Lower leg skin (tissue), 4 donors: ENCODE measurements around the gene SAMHD1. TPM values are rescaled to one million over a fixed set of nuclear protein-coding genes. Genes with fewer than 3 reads are reported as not detected.

Source experiments
- DNase-seq, 2 donors: peaks; one replicate each; pipeline ENCODE4 v3.0.0-alpha.2; 2019; ENCODE audit warnings: low spot score in 2 of 2
- H3K4me3 ChIP-seq: fragments of 200-600 bp; sonication (generic); 2 replicates; pipeline ENCODE4 v1.5.1; 2017; ENCODE audit warnings: mild to moderate bottlenecking, low read depth; ENCODE audit not compliant: poor library complexity, severe bottlenecking
- CTCF ChIP-seq, 3 donors: fragments of 450-650 bp; IDR thresholded peaks; one replicate each; pipeline ENCODE4 v1.5.1; 2016; ENCODE audit warnings: antibody characterized with exemption in 3 of 3, mild to moderate bottlenecking in 3 of 3, moderate library complexity in 2 of 3
- POLR2A ChIP-seq, 2 donors: fragments of 450-650 bp; IDR thresholded peaks; one replicate each; pipeline ENCODE4 v1.6.1; 2016 to 2017; ENCODE audit warnings: antibody characterized with exemption in 2 of 2, mild to moderate bottlenecking in 1 of 2, moderate library complexity in 1 of 2
- WGBS, 2 donors: methylation state at CpG; one replicate each; pipeline ENCODE4 v1.1.5; 2018; 5-methylcytosine and 5-hydroxymethylcytosine counted together
- intact Hi-C: fragments of 100-400 bp; cut with DNase I; formaldehyde crosslinking; loops from one replicate; pipeline ENCODE4 v1.15.0; 2023; ENCODE audit warnings: low total_unique reads
- total RNA-seq, 4 donors: library from RNA; depleted of rRNA; stranded (reverse); fragments of >200 nt; gene quantifications; one replicate each; pipeline ENCODE4 v1.1.0, GENCODE V29; 2016

The SAMHD1 gene
- total RNA-seq, 4 donors from 2014 or later: 29.4 to 109 (median 38.3) TPM

GRCh38 chr20:36904690-36905089 is 46.8 kb downstream of the SAMHD1 start:
- DNase-seq: no peak
- TF ChIP-seq CTCF (IDR thresholded peaks at IDR 0.05): no peak
- intact Hi-C loops: no loop called here
- 93 to 100% methylated on average over 2 of the region's 2 CpGs for WGBS, 2 donors
- H3K4me3 ChIP-seq: no peak overlapping the region

GRCh38 chr20:36895036-36895435 is 56.5 kb downstream of the SAMHD1 start:
- no peak for DNase-seq
- WGBS, 2 donors: 82 to 87% methylated on average over 2 of the region's 2 CpGs
- intact Hi-C loops: no loop called here
- TF ChIP-seq CTCF (IDR thresholded peaks at IDR 0.05) (no peak), POLR2A (IDR thresholded peaks at IDR 0.05) (no peak)
- H3K4me3 ChIP-seq: no peak overlapping the region

GRCh38 chr20:36893801-36894200 is 57.7 kb downstream of the SAMHD1 start:
- DNase-seq: no peak
- WGBS, 2 donors: 90 to 94% methylated on average over 3 of the region's 3 CpGs
- intact Hi-C loops: no loop called here
- TF ChIP-seq CTCF (IDR thresholded peaks at IDR 0.05): no peak
- no peak for TF ChIP-seq POLR2A (IDR thresholded peaks at IDR 0.05)
- no peak overlapping the region for H3K4me3 ChIP-seq

GRCh38 chr20:36891211-36891610 is 60.3 kb downstream of the SAMHD1 start:
- intact Hi-C loops: no loop called here
- TF ChIP-seq POLR2A (IDR thresholded peaks at IDR 0.05): no peak
- TF ChIP-seq CTCF (IDR thresholded peaks at IDR 0.05): no peak
- 81 to 93% methylated on average over 4 of the region's 4 CpGs for WGBS, 2 donors
- no peak for DNase-seq
- H3K4me3 ChIP-seq: no peak overlapping the region

- TF ChIP-seq CTCF (IDR thresholded peaks at IDR 0.05): no peak
- no peak for TF ChIP-seq POLR2A (IDR thresholded peaks at IDR 0.05)
- DNase-seq: no peak
- WGBS, 2 donors: 92% methylated on average over 9 of the region's 9 CpGs
- intact Hi-C loops: no loop called here
- no peak overlapping the region for H3K4me3 ChIP-seq
These were observed 60.9 kb downstream of the SAMHD1 start for GRCh38 chr20:36890586-36890985.

GRCh38 chr20:36888880-36889516 is 62.5 kb downstream of the SAMHD1 start:
- no peak overlapping the region for H3K4me3 ChIP-seq
- no peak for DNase-seq
- intact Hi-C loops: no loop called here
- 86% methylated on average over 14 to 15 of the region's 15 CpGs for WGBS, 2 donors
- TF ChIP-seq POLR2A (IDR thresholded peaks at IDR 0.05) (no peak), CTCF (IDR thresholded peaks at IDR 0.05) (no peak)
